Measurements from ENCODE around the gene ZNF234.
"Not testable (repeated sequence)": the region's sequence is repeated elsewhere in the genome, so short reads cannot be mapped to it uniquely, and the experiment has no call there.

ZNF234 gene

GRCh38 chr19:44141191-44142058 is at the start of gene ZNF234:
ZNF234 (plus strand) TSS chr19:44141554; CDS start chr19:44144633, 3,079 bp downstream.
- no peak for DNase-seq

- DNase-seq, result no peak
Measured at GRCh38 chr19:44092108-44092507, 49.2 kb upstream of the ZNF234 start.

- peak; percentile 70 for DNase-seq
Measured at GRCh38 chr19:44093931-44094765, 47.2 kb upstream of the ZNF234 start, which contains the start of gene ZNF224. ZNF224 (plus strand) TSS chr19:44094361; CDS start chr19:44097874, 3,513 bp downstream.

GRCh38 chr19:44107751-44108150 is 33.6 kb upstream of the ZNF234 start:
- DNase-seq, result no peak

GRCh38 chr19:44109458-44109857 is 31.9 kb upstream of the ZNF234 start:
- DNase-seq, result no peak

GRCh38 chr19:44111910-44112463 is 29.4 kb upstream of the ZNF234 start:
- no peak for DNase-seq

GRCh38 chr19:44112802-44113137 is 28.6 kb upstream of the ZNF234 start:
- no peak for DNase-seq

GRCh38 chr19:44113138-44113783 is 28.1 kb upstream of the ZNF234 start, which contains the start of gene ZNF225:
ZNF225 (plus strand) TSS chr19:44113399; CDS start chr19:44115828, 2,429 bp downstream.
- DNase-seq, result peak; percentile 67

- DNase-seq, result no peak
Measured at GRCh38 chr19:44113784-44114390, 27.5 kb upstream of the ZNF234 start.

- DNase-seq, result not testable (repeated sequence)
Measured at GRCh38 chr19:44121162-44121561, 20.2 kb upstream of the ZNF234 start.

- DNase-seq, result no peak
Measured at GRCh38 chr19:44131955-44132354, 9.4 kb upstream of the ZNF234 start.

- no peak for DNase-seq
Measured at GRCh38 chr19:44142059-44142433, 692 bp downstream of the ZNF234 start.

- no peak for DNase-seq
Measured at GRCh38 chr19:44149776-44150175, 8.4 kb downstream of the ZNF234 start.

GRCh38 chr19:44151491-44151890 is 10.1 kb downstream of the ZNF234 start:
- DNase-seq, result no peak

- DNase-seq, result no peak
Measured at GRCh38 chr19:44156475-44156874, 15.1 kb downstream of the ZNF234 start.

- no peak for DNase-seq
Measured at GRCh38 chr19:44163789-44164188, 22.4 kb downstream of the ZNF234 start.

- no peak for DNase-seq
Measured at GRCh38 chr19:44164327-44164672, 22.9 kb downstream of the ZNF234 start.

GRCh38 chr19:44164673-44165512 is 23.5 kb downstream of the ZNF234 start, which contains the start of gene ZNF226:
ZNF226 (plus strand) TSS chr19:44165100; CDS start chr19:44170081, 4,981 bp downstream.
- DNase-seq, result peak; percentile 91

- not testable (repeated sequence) for DNase-seq
Measured at GRCh38 chr19:44170660-44171059, 29.3 kb downstream of the ZNF234 start.

- no peak for DNase-seq
Measured at GRCh38 chr19:44176590-44176989, 35.2 kb downstream of the ZNF234 start.

- DNase-seq, result no peak
Measured at GRCh38 chr19:44180968-44181367, 39.6 kb downstream of the ZNF234 start.
